CD4-positive, alpha-beta T cell treated with Interleukin-6 for 4 hours (primary cell): Measurements from ENCODE around the gene CDH12.

ENCODE experiments used
- DNase-seq: peaks from one replicate; pipeline ENCODE4 v3.0.0-alpha.2; 2020; ENCODE audit warnings: mixed read lengths

Gene CDH12

GRCh38 chr5:21806943-21807342 lies 1046.2 kb downstream of the CDH12 start:
- no peak for DNase-seq

- no peak for DNase-seq
Observed at GRCh38 chr5:21806271-21806670, 1046.9 kb downstream of the CDH12 start.

- no peak for DNase-seq
Observed at GRCh38 chr5:21802869-21803490, 1050.2 kb downstream of the CDH12 start.

- no peak for DNase-seq
Observed at GRCh38 chr5:21802100-21802499, 1051.0 kb downstream of the CDH12 start.

GRCh38 chr5:21792748-21793147 lies 1060.4 kb downstream of the CDH12 start:
- no peak for DNase-seq

- DNase-seq = no peak
Observed at GRCh38 chr5:21791304-21791703, 1061.8 kb downstream of the CDH12 start.

- DNase-seq = no peak
Observed at GRCh38 chr5:21784487-21784886, 1068.7 kb downstream of the CDH12 start.

GRCh38 chr5:21783074-21783679 lies 1070.0 kb downstream of the CDH12 start:
- DNase-seq = no peak

GRCh38 chr5:21776466-21776865 lies 1076.7 kb downstream of the CDH12 start:
- DNase-seq = no peak

GRCh38 chr5:21774801-21775200 lies 1078.3 kb downstream of the CDH12 start:
- no peak for DNase-seq

- no peak for DNase-seq
Observed at GRCh38 chr5:21774281-21774680, 1078.9 kb downstream of the CDH12 start.

GRCh38 chr5:21773456-21773855 lies 1079.7 kb downstream of the CDH12 start:
- no peak for DNase-seq

GRCh38 chr5:21765406-21765805 lies 1087.7 kb downstream of the CDH12 start:
- DNase-seq = no peak

GRCh38 chr5:21739096-21739495 lies 1114.0 kb downstream of the CDH12 start:
- DNase-seq = no peak

- no peak for DNase-seq
Observed at GRCh38 chr5:21723500-21723899, 1129.6 kb downstream of the CDH12 start.

GRCh38 chr5:21711866-21712758 lies 1141.0 kb downstream of the CDH12 start:
- no peak for DNase-seq

- no peak for DNase-seq
Observed at GRCh38 chr5:21709770-21710169, 1143.4 kb downstream of the CDH12 start.

GRCh38 chr5:21704974-21705668 lies 1148.0 kb downstream of the CDH12 start:
- DNase-seq = no peak

- DNase-seq = no peak
Observed at GRCh38 chr5:21701317-21701716, 1151.8 kb downstream of the CDH12 start.
